T-helper 1 cell treated with Interleukin-12 subunit alpha and Interleukin-12 subunit beta and Interleukin-4 antibody, amounts not matched to agents 30 ng/mL and 1 ng/mL, for 36 hours (primary cell): Measurements from ENCODE around the gene AHSP. TPM values are rescaled to one million over a fixed set of nuclear protein-coding genes. Genes with fewer than 3 reads are reported as not detected.
"Not testable (repeated sequence)": the region's sequence is repeated elsewhere in the genome, so short reads cannot be mapped to it uniquely, and the experiment has no call there.

Source experiments
- intact Hi-C: fragments of 100-400 bp; cut with micrococcal nuclease; formaldehyde crosslinking; loops from one replicate; pipeline ENCODE4 v1.15.1; 2024
- total RNA-seq: library from RNA; stranded (reverse); gene quantifications from 2 replicates; pipeline ENCODE4 v1.2.3, GENCODE V29; 2022

AHSP gene
- total RNA-seq, 1 donor from 2014 or later, result not detected

DNA sequence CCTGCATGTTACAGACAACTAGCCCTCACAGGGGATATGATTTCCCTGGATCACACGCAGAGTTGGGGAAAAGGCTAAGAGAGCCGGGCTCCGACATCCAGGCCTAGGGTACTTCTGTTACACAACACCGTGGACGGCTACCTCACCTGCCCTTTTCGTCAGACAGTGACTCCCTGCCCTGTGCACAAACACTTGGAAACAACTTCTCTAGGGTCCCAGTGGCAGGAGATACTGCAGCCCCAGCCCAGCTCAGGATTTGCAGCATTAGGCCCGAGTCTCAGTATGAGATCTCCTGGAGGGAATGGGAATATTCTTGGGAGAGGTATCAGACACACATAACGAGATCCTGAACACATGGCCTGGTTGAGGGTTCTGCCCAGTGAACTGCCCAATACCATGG, 27.8 kb upstream of the AHSP start:
- intact Hi-C loops, result no loop called here

DNA sequence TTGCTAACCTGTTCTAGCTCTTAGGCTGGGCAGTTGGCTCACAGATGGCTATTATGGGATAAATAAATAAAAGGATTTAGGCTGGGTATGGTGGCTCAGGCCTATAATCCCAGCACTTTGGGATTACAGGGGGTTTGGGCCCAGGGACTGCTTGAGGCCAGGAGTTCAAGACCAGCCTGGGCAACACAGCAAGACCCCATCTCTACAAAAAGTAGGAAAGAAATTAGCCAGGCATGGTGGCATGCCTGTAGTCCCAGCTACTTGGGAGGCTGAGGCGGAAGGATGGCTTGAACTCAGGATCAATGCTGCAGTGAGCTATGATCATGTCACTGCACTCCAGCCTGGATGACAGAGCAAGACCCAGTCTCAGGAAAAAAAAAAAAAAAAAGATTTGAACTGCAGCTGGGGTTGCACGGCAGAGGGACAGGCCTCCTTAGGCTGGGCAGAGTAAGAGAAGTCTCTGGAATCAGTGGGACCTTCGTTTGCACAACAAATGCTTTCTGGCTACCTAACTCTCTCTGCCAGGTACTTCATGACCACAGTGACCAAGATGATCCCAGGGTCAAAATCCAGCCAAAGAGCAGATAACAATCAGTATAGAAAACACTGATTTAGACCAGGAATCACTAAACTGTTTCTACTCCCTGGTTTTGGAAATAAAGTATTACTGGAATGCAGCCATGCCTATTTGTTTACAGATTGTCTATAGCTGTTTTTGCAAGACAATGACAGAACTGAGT, 26.3 kb upstream of the AHSP start:
- intact Hi-C loops, result no loop called here

- intact Hi-C loops, result no loop called here
Observed at GRCh38 chr16:31501966-31502348, 25.7 kb upstream of the AHSP start.

- intact Hi-C loops, result no loop called here
Observed at GRCh38 chr16:31502981-31503380, 24.7 kb upstream of the AHSP start.

DNA sequence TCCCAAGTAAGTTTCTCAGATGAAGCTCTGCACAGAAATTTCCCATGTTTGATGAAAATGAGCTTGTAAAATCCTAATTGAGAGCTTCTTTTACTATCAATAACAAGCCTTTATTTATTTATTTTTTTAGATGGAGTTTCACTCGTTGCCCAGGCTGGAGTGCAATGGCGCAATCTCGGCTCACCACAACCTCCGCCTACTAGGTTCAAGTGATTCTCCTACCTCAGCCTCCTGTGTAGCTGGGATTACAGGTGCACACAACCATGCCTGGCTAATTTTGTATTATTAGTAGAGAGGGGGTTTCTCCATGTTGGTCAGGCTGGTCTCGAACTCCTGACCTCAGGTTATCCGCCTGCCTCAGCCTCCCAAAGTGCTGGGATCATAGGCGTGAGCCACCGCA, 24.1 kb upstream of the AHSP start:
- intact Hi-C loops, result not testable (repeated sequence)

GRCh38 chr16:31504159-31504558, 23.5 kb upstream of the AHSP start:
- intact Hi-C loops, result no loop called here

- intact Hi-C loops, result loop anchor here (5.0 kb wide), 1 partner anchor 433 kb away; the partner anchor contains the start of genes ZNF646 and ZNF668
Observed at GRCh38 chr16:31505483-31505882, 22.2 kb upstream of the AHSP start.

- intact Hi-C loops, result loop anchor here (5.0 kb wide), 1 partner anchor 435 kb away; the partner anchor contains the start of genes ZNF646 and ZNF668
Observed at GRCh38 chr16:31507617-31507928, 20.1 kb upstream of the AHSP start.

DNA sequence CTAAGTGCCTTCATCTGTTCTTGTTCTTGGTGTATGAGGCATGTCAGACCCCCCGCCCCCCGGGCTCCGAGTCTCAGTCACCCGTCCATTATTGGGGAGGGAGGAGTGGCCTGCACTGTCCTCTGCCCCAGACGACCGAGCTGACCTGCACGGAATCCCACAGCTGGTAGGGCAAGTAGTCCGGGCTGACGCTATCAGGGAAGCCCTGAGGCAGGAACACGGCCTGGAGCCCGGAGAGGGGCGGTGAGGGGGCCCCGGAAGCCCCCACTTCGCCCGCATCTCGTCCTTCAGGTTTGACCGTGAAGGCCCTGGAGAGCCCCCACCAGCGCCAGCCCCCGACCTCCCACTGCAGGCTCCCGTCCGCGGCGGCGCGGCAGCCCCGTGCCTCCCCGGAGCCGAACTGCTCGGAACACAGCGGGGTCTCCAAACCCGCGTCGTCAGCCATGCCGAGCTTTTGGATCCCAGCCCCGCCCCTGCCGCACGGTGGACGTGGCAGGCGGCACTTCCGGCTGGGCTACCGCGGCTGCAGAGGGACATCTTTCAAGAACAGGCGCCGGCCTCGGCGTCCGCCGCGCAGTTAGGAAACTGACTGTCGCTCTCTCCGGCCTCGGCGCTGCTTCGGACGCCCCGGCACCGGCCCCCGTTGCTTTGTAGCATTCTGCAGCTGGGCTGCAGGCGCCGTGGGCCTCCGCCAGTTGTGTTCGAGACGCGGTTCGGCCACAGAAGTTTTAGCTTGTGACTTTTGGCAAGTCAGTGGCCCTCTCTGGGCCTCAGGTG, 19.6 kb upstream of the AHSP start, which contains the start of gene RUSF1:
TSS of gene RUSF1 (minus strand) at position 463 of the 777 bp plus-strand sequence. CDS start at position 445, 18 bp downstream.
- intact Hi-C loops, result loop anchor here (1.0 to 5.0 kb wide), 6 partner anchors 21 to 436 kb away; partner anchors contain the start of genes ARMC5, ZNF646 and ZNF668

DNA sequence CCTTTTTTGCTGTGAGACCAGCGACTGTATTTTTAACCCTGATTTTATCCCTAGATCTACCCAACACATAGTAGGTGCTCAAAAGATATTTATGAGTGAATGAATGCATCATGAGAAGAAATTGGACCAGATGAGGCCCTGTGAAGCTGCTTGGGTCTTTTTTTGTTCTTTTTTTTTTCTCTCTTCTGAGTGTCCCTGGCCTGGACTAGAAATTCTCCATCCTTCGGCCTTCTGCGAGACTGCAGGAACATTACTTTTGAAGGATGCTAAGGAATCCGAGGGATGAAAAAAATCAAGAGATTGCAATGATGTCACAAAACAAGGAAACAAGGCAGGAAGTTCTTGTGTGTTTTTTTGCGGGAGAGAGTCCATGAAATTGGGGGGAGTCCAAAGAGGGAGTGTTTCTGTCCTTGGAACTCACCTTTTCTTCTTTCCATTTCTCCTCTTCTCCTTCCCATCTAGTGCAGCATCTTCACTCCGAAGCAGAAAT, 18.9 kb upstream of the AHSP start:
- intact Hi-C loops, result loop anchor here (1.0 to 5.0 kb wide), 6 partner anchors 21 to 436 kb away; partner anchors contain the start of genes ARMC5, ZNF646 and ZNF668

DNA sequence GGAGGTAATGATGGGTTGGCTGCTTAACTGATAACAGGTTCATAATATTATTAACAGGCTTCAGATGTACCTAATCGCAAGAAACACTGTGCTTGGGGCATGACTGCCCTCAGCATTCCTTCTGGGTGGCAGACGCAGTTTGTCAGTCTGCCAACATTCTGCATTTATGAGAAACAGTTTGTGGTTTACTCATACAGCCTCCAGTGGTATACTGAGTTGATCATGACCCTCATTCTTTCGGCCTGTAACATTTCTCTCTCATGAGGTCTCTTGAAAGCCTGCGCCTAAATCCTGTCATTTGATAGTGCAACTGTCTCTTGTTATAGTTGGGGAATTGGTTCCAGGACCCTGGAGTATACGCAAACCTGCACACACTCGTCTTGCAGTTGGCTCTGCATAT, 14.6 kb upstream of the AHSP start:
- intact Hi-C loops, result no loop called here

DNA sequence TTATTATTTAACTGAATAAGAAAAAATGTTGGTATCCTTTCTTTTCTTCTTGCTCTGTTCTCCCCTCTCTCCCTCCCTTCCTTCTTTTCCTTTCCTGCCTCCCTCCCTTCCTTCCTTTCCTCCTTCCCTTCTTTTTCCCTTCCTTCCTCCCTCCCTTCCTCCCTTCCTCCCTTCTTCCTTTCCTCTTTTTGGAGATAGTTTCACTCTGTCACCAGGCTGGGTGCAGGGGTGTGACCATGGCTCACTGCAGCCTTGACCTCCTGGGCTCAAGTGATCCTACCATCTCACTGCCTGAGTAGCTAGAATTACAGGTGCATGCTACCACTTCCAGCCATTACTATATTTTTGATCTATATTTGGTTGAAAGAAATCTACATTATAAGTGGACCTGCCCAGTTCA, 13.8 kb upstream of the AHSP start:
- intact Hi-C loops, result no loop called here

GRCh38 chr16:31517800-31518402, 9.8 kb upstream of the AHSP start:
- intact Hi-C loops, result no loop called here

DNA sequence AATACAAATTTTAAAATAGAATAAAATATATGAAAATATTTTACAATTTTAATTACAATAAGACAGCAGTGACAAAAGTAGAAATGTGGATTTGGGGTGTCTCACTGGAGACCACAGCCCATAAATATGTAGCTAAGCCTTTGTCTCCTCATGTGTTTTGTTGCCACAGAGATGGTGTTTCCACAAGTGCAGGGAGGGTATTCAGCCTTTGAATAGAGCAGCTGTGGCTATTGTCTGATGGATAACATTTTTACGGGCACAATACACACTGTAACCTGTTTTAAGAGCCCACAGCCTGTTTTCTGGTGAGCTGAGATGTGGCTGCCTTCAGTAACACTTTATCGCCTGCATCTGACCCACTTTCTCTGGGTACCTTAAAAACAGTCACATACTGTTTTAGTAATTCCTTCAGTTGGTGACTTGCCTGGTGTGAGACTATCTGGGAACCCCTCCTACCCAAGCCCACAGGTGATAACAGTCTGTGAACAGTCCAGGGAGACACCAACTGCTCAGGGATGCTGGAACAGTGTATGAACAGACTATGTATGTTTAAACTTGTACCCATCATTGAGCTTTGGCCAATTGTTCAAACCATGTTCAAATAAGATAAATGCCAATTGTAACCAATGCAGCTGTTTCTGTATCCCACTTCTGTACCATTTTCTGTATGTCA, 7.8 kb upstream of the AHSP start:
- intact Hi-C loops, result no loop called here

DNA sequence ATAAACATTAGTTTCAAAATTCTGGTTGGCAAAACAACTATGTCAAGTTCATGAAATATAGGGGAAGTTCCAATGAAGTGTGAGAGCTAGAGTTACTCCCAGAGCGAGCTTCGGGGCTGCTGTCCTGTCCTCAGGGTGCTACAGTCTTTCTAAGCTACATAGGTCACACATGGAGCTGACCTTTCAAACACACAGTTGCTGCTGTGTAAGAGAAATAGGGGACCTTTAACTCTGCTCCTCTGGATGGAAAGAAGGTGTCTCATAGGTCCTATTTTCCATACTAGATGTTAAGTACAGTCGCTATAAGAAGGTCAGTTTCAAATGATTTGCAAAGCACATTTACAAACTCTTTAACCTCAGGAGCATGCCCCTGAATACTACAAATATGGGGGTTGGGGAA, 6.3 kb upstream of the AHSP start:
- intact Hi-C loops, result no loop called here

- intact Hi-C loops, result no loop called here
Observed at GRCh38 chr16:31522071-31522470, 5.6 kb upstream of the AHSP start.

DNA sequence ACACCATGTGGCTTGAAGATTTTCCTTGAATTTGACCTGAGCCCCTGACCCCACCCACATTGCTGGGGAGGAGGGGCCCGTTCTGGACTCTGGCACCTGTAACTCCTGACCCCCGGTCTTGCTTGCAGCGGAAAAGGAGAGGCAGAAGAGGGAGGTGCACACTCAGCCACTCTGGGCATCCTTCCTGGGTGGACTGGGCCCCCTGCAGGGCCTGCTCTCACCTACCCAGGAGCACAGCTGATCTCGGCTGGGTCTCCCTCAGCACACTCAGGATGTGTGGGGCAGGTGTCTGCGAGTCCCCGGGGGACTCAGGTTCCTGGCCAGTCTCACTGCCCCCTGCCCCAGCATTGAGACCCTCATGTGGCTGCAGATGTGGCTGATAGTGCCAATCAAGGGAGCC, 3.9 kb upstream of the AHSP start:
- intact Hi-C loops, result not testable (repeated sequence)

DNA sequence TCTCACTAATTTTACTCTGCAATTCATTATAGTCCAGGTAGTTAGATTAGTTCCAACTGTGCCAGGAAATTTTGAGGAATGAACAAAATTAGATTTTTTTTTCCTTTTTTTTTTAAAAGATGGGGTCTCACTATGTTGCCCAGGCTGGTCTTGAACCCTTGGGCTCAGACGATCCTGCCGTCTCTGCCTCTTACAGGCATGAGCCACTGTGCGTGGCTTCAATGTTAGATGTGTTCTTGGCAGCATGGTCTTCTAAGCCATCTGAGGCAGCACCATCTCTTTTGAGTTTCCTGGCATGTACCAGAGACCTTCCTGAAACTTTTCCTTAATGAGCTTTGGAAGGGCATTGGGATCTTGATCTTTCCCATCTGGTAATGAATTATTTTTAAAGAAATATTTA, 2.6 kb upstream of the AHSP start:
- intact Hi-C loops, result no loop called here

GRCh38 chr16:31528523-31529107, 915 bp downstream of the AHSP start:
- intact Hi-C loops, result no loop called here

DNA sequence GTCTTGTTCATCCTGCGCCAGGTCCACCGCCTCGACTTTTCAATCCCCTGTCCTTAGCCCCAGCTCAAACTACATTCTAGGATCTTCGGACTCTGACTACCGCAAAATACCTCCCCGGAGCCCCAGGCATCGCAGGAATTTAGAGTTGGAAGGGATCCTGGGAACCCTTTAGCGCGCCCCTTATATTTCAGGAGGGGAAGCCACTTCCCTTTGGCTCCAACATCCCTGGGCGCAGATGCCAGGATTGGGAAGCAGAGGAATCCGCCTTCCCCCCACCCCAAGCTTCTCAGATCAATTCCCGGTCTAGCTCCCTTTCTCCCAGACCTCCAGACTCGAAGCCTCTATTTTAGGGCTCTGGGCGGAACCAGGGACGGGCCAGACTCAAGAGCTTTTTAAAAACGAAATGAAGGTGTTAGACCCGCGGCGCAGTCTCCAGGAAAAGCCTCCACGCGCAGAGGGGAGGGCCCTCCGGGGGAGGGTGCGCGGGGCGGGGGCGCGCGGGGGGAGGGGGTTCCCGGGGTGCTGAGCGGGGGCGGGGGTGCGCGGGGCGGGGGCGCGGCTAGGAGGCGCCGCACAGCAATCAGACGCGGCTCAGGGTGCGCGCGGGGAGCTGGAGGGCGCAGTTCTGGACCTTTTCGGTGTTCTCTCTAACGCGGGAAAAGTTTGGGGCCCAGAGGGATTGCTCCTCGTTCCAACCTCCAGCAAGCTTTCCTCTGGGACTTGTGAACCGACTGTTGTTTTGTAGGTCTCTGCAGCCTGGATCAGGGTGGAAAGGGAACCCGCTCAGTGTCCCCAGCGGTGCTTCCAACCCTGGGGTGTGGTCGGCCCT, 1.6 kb downstream of the AHSP start:
- intact Hi-C loops, result no loop called here
